Islet of Langerhans (tissue), 1 donor: ENCODE data around the gene ZBTB7C.
A peak's percentile ranks its signal among the peaks of the same experiment; 100 is the strongest.

Experiments
- FAIRE-seq: peaks from one replicate; lab custom pipeline; 2011; peaks lifted over from hg19 to GRCh38; lab: Jason Lieb, UNC

ZBTB7C gene

GRCh38 chr18:48033790-48034650, 375.2 kb downstream of the ZBTB7C start:
- FAIRE-seq: no peak

GRCh38 chr18:48032876-48033789, 376.1 kb downstream of the ZBTB7C start:
- FAIRE-seq: no peak

- FAIRE-seq: no peak
Measured at GRCh38 chr18:48031641-48032040, 377.5 kb downstream of the ZBTB7C start.

DNA sequence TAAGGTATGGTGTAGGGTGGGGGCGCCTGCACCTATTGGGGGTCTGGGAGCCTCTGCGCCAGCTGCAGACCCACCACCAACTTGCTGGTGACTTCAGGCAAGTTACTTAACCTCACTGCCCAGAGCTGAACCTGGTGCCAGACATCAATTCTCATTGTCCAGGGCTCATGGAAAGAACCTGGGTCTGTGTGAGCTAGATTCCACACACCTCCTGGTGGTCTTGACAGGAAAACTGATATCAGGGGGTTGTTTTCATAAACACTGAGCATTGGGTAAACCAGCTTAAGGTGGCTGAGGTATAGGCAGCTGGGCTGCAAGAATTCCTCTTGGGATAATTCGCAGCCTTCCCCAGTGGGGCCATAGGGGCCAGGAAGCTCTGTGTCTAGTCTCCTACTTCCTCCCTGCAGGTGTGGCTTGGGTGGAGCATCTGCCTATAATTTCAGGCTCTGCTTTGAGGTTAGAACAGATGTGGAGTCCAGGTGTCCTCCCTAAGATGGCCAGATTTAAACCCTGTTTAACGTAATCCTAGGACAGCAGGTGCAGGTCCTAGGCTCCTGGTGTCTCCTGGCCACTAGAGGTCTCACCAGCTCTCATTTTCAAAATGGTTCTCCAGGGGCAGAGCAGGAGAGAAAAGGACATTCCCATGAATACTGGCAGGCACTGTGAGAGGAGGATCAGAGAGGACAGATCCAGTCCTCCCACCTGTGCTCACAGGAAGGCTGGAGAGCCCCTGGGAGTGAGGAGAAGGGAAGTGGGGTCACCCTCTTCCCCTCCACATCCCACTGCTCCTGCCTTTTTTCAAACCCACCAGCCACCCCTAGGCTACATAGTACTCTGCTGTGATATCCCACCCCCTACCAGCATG, 378.3 kb downstream of the ZBTB7C start:
- peak; percentile 90 for FAIRE-seq

- FAIRE-seq: no peak
Measured at GRCh38 chr18:48029296-48029986, 379.7 kb downstream of the ZBTB7C start.

DNA sequence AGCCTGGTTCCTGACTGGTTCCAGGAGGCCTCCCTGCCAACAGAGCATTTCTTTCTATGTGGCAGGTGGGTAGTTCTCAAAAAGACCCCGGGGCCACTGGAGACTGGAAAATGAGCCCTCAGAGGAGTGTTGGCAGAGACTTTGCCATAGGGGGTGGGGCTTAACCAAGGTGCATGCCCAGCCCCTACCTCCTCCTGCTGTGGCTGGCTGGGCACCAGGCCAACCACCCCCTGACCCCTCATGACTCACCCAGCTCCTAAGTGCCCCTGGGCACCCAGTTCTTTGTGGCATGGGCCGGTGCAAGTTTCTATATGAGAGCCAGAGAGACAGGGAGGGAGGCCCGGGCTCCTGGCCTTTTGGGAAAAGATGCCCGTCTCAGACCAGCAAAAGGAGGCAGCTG, 380.5 kb downstream of the ZBTB7C start:
- FAIRE-seq: no peak

DNA sequence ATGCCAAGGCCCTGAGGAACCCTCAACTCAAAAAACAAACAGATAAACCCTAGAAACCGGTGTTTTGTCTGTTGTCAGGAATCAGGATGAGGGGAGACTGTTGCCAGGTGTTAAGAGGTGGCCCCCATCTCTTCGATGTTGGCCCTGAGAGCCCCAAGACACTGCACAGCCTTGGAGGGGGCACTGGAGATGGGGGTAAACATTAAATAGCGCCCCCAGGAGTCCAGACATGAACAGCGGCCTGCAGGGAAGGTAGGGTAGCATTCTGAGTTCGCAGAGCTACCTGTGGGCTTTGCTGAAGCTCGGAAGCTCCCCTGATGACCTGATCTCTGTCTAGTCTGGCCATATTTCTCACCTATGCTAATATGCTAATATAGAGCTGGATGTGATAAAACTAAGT, 381.1 kb downstream of the ZBTB7C start:
- no peak for FAIRE-seq

DNA sequence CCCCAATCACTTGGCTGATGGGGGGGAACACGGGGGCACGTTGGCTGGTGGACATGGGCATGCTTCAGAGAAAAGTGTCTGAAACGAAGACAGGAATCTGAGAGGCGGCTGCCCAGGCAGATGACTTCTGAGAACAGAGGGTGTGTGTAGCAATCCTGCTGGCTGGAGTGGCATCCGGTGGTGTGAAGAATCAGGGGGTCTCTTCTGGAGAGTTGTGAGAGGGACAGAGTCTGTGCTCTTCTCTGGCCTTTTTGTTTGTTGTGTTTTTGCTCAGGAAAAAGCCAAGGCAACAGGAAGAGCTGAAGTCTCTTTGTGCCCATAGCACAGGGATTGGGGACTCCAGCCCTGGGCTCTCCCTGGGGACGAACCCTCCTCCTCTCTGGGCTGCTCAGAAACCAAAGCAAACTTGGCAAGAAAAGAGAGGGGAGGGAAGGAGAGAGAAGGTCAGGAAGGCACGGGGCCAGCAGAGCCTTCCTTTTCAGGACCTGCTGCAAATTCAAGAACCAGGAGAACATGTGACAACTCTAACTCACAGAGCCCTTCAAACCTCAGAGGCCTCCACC, 381.7 kb downstream of the ZBTB7C start:
- FAIRE-seq: no peak

DNA sequence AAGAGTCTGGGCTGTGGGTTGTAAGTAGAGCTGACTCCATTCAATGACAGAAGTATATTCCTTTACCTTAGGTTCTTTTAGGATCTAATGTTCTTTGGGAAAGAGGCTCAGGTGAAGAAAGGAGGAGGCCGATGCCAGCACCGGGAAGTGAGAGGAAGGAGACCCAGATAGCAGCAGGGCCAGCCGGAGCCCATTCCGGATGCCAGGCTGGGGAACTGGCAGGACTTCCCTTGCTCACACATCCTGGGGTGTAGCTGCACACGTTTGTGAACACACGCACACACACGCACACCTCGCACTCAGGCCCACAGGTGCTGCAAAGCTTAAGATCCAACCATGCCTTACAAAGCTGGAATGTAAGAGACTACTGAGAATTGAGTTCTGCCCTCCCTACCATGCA, 383.0 kb downstream of the ZBTB7C start:
- no peak for FAIRE-seq

DNA sequence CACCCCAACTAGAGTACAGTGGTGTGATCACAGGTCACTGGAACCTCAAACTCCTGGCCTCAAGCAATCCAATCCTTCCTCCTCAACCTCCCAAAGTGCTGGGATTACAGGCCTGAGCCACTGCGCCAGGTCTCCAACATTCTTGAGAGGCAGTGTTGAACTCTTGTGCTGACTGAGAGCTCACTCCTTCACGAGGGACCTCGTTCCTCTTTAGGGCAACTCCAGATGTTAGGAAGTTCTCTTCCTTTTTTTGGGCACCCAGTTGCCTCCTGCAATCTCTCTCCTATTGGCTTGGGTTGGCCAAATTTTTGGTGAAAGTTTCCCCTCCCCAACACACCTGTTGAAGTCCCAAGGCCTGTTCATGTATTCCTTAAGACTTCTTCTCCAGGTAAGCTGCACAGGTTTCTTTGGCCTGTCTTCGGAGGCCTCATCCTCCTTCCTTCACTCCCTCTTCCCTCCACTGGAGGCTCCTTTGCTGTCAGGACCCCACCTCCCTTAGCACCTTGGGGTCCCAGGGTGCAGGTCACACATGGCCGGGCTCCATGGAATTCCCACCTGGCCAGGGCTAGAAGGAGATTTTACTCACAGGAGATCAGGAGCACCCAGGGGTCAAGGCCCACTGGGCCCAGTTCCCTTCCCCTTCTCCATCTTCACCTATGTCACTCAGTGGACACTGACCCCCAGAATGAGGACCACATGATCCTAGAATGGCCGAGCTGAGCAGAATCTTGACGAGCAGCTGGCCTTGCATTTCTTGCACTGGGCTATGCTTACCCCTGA, 384.1 kb downstream of the ZBTB7C start:
- FAIRE-seq: no peak

DNA sequence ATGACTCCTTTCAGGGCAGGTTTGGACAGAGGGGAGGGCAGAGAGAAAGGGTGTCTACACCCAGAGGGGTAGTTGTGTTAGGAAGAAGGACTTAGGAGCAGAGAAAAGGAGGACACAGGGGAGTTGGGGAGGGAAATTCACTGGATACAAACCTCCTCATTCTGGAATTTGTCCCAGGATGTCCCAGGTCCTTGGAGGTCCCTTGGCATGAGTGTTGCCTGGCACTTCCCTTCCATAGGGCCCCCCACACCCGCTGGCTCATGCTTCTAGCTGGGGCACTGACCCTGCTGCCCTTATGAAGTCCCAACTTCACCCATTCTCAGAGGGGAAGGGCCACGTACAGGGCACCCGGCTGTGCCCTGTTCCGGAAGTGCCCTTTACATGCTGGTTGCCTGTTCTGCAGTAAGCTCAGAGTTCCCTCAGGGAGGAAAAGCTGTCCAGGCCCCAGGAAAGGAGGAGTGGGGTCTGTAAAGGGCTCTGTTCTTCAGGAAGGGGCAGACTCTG, 385.1 kb downstream of the ZBTB7C start:
- no peak for FAIRE-seq

GRCh38 chr18:48023334-48024008, 385.7 kb downstream of the ZBTB7C start:
- no peak for FAIRE-seq

GRCh38 chr18:48022531-48023329, 386.5 kb downstream of the ZBTB7C start:
- FAIRE-seq: no peak

- FAIRE-seq: no peak
Measured at GRCh38 chr18:48022021-48022420, 387.2 kb downstream of the ZBTB7C start.

- FAIRE-seq: no peak
Measured at GRCh38 chr18:48021273-48021914, 387.8 kb downstream of the ZBTB7C start.

DNA sequence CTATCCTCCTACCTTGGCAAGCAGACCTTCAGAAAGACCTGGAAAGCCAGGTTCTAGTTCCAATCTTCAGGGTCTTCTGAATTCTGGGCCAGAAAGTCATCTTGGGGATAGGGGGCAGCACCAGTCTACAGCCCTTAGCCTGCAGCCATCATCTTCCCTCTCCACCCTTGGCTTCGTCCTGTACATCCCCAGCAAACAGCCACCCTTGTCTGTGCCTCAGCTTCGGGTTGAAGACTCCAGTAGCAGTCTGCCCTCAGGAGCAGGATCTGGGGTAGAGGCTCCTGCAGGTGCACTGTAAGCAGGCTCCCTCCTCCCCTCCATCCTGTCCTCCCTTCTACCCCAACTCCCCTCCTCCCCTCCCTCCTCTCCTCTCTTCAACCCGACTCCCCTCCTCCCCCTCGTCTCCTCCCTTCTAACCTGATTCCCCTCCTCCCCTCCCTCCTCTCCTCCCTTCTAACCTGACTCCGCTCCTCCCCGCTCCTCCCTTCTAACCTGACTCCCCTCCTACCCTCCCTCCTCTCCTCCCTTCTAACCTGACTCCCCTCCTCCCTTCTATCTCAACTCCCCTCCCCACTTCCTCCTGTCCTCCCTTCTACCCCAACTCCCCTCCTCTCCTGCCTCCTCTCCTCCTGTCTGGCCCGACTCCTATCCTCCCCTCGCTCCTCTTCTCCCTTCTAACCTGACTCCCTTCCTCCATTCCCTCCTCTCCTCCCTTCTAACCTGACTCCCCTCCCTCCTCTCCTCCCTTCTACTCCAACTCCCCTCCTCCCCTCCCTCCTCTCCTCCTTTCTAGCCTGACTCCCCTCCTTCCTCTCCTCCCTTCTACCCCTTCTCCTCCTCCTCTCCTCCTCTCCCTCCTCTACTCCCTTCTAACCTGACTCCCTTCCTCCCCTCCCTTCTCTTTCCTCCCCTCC, 388.6 kb downstream of the ZBTB7C start:
- no peak for FAIRE-seq
